GM18498 (cell line): ENCODE results near the gene CDC42.

Source experiments
- ATAC-seq: cut with Tn5 transposase; IDR thresholded peaks from one replicate; pipeline ENCODE4 v1.9.1; 2021; ENCODE audit warnings: mild to moderate bottlenecking, moderate library complexity; ENCODE audit not compliant: unreplicated experiment

CDC42 gene

GRCh38 chr1:22037520-22037919 lies 15.0 kb upstream of the CDC42 start:
- no peak for ATAC-seq

- ATAC-seq, result no peak
Observed at GRCh38 chr1:22038036-22038435, 14.5 kb upstream of the CDC42 start.

GRCh38 chr1:22039594-22040285 lies 12.8 kb upstream of the CDC42 start:
- peak; percentile 95 for ATAC-seq

- ATAC-seq, result no peak
Observed at GRCh38 chr1:22040286-22040623, 12.3 kb upstream of the CDC42 start.

- no peak for ATAC-seq
Observed at GRCh38 chr1:22041505-22041904, 11.0 kb upstream of the CDC42 start.

GRCh38 chr1:22043198-22043769 lies 9.2 kb upstream of the CDC42 start:
- ATAC-seq, result no peak

- ATAC-seq, result no peak
Observed at GRCh38 chr1:22044690-22045420, 7.7 kb upstream of the CDC42 start.

- ATAC-seq, result no peak
Observed at GRCh38 chr1:22045604-22046228, 6.8 kb upstream of the CDC42 start.

- no peak for ATAC-seq
Observed at GRCh38 chr1:22048351-22049192, 3.9 kb upstream of the CDC42 start.

GRCh38 chr1:22050330-22050729 lies 2.2 kb upstream of the CDC42 start:
- no peak for ATAC-seq

GRCh38 chr1:22051607-22052114 lies 848 bp upstream of the CDC42 start:
- no peak for ATAC-seq

GRCh38 chr1:22053017-22053860 lies 730 bp downstream of the CDC42 start:
- ATAC-seq, result peak; percentile 42

GRCh38 chr1:22053861-22054770 lies 1.6 kb downstream of the CDC42 start:
- ATAC-seq, result no peak

GRCh38 chr1:22055463-22055862 lies 3.0 kb downstream of the CDC42 start:
- no peak for ATAC-seq

- no peak for ATAC-seq
Observed at GRCh38 chr1:22056043-22056442, 3.5 kb downstream of the CDC42 start.

- ATAC-seq, result no peak
Observed at GRCh38 chr1:22056936-22057335, 4.4 kb downstream of the CDC42 start.

GRCh38 chr1:22057861-22058260 lies 5.4 kb downstream of the CDC42 start:
- ATAC-seq, result no peak

GRCh38 chr1:22064751-22065402 lies 12.4 kb downstream of the CDC42 start:
- ATAC-seq, result no peak
